Erythroblast (primary cell): ENCODE results near the gene MBL2.

ENCODE experiments used
- DNase-seq, 2 experiments: peaks; one replicate each; lab custom pipeline; 2025; lab: John Stamatoyannopoulos, UW
- GATA1 ChIP-seq: IDR thresholded peaks from 2 replicates; pipeline ENCODE4 v1.6.1; 2011; ENCODE audit warnings: low read depth, mild to moderate bottlenecking, control low read depth, low read length, moderate library complexity
- POLR2A ChIP-seq: IDR thresholded peaks from 2 replicates; pipeline ENCODE4 v1.6.1; 2011; ENCODE audit warnings: mild to moderate bottlenecking, low read length

MBL2 gene

GRCh38 chr10:52772623-52773022 is at the start of gene MBL2:
TSS of gene MBL2 (minus strand) at chr10:52772784. CDS start at chr10:52771635, 1,149 bp downstream.
- no peak for DNase-seq
- TF ChIP-seq POLR2A (no peak), GATA1 (no peak)

GRCh38 chr10:52820309-52820708 is 47.7 kb upstream of the MBL2 start:
- TF ChIP-seq GATA1 = no peak
- TF ChIP-seq POLR2A = no peak
- no peak for DNase-seq

GRCh38 chr10:52818019-52818418 is 45.4 kb upstream of the MBL2 start:
- TF ChIP-seq GATA1 (no peak), POLR2A (no peak)
- DNase-seq = peak; percentile 58 to 61

- DNase-seq = no peak
- TF ChIP-seq POLR2A (no peak), GATA1 (no peak)
Measured at GRCh38 chr10:52814506-52814905, 41.9 kb upstream of the MBL2 start.

GRCh38 chr10:52811776-52812175 is 39.2 kb upstream of the MBL2 start:
- peak; percentile 36 to 80 for DNase-seq
- TF ChIP-seq POLR2A (no peak), GATA1 (no peak)

- peak; percentile 8 to 56 for DNase-seq
- no peak for TF ChIP-seq POLR2A
- no peak for TF ChIP-seq GATA1
Measured at GRCh38 chr10:52810761-52811160, 38.2 kb upstream of the MBL2 start.

- no peak for DNase-seq
Measured at GRCh38 chr10:52807803-52808202, 35.2 kb upstream of the MBL2 start.

GRCh38 chr10:52805414-52806285 is 33.1 kb upstream of the MBL2 start:
- TF ChIP-seq GATA1 = no peak
- TF ChIP-seq POLR2A = no peak
- no peak for DNase-seq

More at GRCh38 chr10:52807803-52808202, 35.2 kb upstream of the MBL2 start:
- TF ChIP-seq GATA1 (no peak), POLR2A (no peak)

GRCh38 chr10:52801947-52802346 is 29.4 kb upstream of the MBL2 start:
- no peak for DNase-seq
- TF ChIP-seq GATA1 (no peak), POLR2A (no peak)

GRCh38 chr10:52786098-52786497 is 13.5 kb upstream of the MBL2 start:
- no peak for DNase-seq
- no peak for TF ChIP-seq POLR2A
- TF ChIP-seq GATA1 = no peak

- no peak for TF ChIP-seq POLR2A
- no peak for TF ChIP-seq GATA1
- DNase-seq = peak; percentile 33 to 65
Measured at GRCh38 chr10:52785418-52785817, 12.8 kb upstream of the MBL2 start.

GRCh38 chr10:52783726-52784125 is 11.1 kb upstream of the MBL2 start:
- TF ChIP-seq POLR2A (no peak), GATA1 (no peak)
- DNase-seq = no peak

- no peak for TF ChIP-seq POLR2A
- no peak for TF ChIP-seq GATA1
- DNase-seq = no peak
Measured at GRCh38 chr10:52782554-52782953, 10.0 kb upstream of the MBL2 start.

GRCh38 chr10:52780391-52781155 is 8.0 kb upstream of the MBL2 start:
- no peak for TF ChIP-seq GATA1
- TF ChIP-seq POLR2A = no peak
- DNase-seq = no peak

GRCh38 chr10:52779541-52780390 is 7.2 kb upstream of the MBL2 start:
- DNase-seq = peak; percentile 73 to 79
- no peak for TF ChIP-seq POLR2A
- TF ChIP-seq GATA1 = no peak
